Peyer's patch (tissue), 4 donors: ENCODE data around the gene MANBA.

Experiments used
- CTCF ChIP-seq, 6 experiments: fragments of 450-650 bp in 4 of 6; fragments of 200-600 bp in 2 of 6; sonication (generic) in 1 of 6; IDR thresholded peaks; one replicate each; pipeline ENCODE4 v1.5.1; 2017 to 2019; ENCODE audit warnings: antibody characterized with exemption in 6 of 6, mild to moderate bottlenecking in 3 of 6, moderate library complexity in 1 of 6
- POLR2A ChIP-seq, 2 donors: fragments of 450-650 bp; IDR thresholded peaks; one replicate each; pipeline ENCODE4 v1.5.1; 2017; ENCODE audit warnings: antibody characterized with exemption in 2 of 2, mild to moderate bottlenecking in 2 of 2, moderate library complexity in 2 of 2

DNA sequence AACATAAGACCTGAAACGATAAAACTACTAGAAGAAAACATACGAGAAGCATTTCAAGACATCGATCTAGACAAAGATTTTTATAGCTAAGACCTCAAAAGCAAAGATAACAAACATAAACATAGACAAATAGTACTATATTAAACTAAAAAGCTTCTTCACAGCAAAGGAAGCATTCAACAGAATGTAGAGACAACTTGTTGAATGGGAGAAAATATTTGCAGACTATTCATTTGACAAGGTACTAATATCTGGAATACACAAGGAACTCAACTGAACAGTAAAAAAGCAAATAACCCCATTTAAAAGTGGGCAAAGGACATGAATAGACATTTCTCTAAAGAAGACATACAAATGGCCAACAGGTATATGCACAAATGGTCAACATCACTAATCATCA, 49.8 kb downstream of the MANBA start:
- TF ChIP-seq CTCF (IDR thresholded peaks at IDR 0.05) (no peak), POLR2A (IDR thresholded peaks at IDR 0.05) (no peak)
